ENCODE measurements around the gene NPR3.

GRCh38 chr5:32770444-32770843 lies 59.3 kb downstream of the NPR3 start:
- TF ChIP-seq, protein P1, sequence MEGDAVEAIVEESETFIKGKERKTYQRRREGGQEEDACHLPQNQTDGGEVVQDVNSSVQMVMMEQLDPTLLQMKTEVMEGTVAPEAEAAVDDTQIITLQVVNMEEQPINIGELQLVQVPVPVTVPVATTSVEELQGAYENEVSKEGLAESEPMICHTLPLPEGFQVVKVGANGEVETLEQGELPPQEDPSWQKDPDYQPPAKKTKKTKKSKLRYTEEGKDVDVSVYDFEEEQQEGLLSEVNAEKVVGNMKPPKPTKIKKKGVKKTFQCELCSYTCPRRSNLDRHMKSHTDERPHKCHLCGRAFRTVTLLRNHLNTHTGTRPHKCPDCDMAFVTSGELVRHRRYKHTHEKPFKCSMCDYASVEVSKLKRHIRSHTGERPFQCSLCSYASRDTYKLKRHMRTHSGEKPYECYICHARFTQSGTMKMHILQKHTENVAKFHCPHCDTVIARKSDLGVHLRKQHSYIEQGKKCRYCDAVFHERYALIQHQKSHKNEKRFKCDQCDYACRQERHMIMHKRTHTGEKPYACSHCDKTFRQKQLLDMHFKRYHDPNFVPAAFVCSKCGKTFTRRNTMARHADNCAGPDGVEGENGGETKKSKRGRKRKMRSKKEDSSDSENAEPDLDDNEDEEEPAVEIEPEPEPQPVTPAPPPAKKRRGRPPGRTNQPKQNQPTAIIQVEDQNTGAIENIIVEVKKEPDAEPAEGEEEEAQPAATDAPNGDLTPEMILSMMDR (IDR thresholded peaks at IDR 0.05), result no peak
- no peak for TF ChIP-seq POLR2A (IDR thresholded peaks at IDR 0.05)

Data from thyroid gland (tissue), 4 donors.